NCI-H526 treated with DMSO at 0.1 percent for 48 hours (cell line): ENCODE data around the gene PRR19.

Experiments used
- DNase-seq: peaks from one replicate; lab custom pipeline; 2025; lab: John Stamatoyannopoulos, UW

PRR19 gene

GRCh38 chr19:42349378-42350107 lies 47.6 kb downstream of the PRR19 start:
- no peak for DNase-seq

GRCh38 chr19:42350417-42350816 lies 48.5 kb downstream of the PRR19 start:
- DNase-seq, result no peak

- no peak for DNase-seq
These were observed 49.3 kb downstream of the PRR19 start for GRCh38 chr19:42351079-42351735.

GRCh38 chr19:42352301-42353259 lies 50.6 kb downstream of the PRR19 start:
- no peak for DNase-seq

- no peak for DNase-seq
These were observed 51.5 kb downstream of the PRR19 start for GRCh38 chr19:42353341-42354015.

- no peak for DNase-seq
These were observed 54.0 kb downstream of the PRR19 start for GRCh38 chr19:42355896-42356295.

GRCh38 chr19:42356686-42357085 lies 54.8 kb downstream of the PRR19 start:
- DNase-seq, result no peak

- no peak for DNase-seq
These were observed 55.4 kb downstream of the PRR19 start for GRCh38 chr19:42357290-42357689.
